GM12892 (cell line): ENCODE data around the gene PROM2.

Experiments
- POLR2A ChIP-seq: IDR thresholded peaks from 2 replicates; pipeline ENCODE4 v1.6.1; 2011; ENCODE audit warnings: low read depth, low read length, control low read depth
- POLR2AphosphoS5 ChIP-seq: IDR thresholded peaks from 2 replicates; pipeline ENCODE4 v1.6.1; 2011; ENCODE audit warnings: low read depth, low read length, control low read depth

GRCh38 chr2:95329401-95329800 is 55.2 kb downstream of the PROM2 start:
- TF ChIP-seq POLR2A (no peak), POLR2AphosphoS5 (no peak)
